Mammary epithelial cell (primary cell): ENCODE measurements around the gene BCR.

Experiments used
- EZH2 ChIP-seq: IDR thresholded peaks from 2 replicates; pipeline ENCODE4 v1.6.1; 2012; ENCODE audit warnings: low read length, inconsistent platforms, borderline replicate concordance
- TF ChIP-seq, protein P1 (sequence below), 2 donors: IDR thresholded peaks in 1 of 2; conservative IDR thresholded peaks in 1 of 2; 2 replicates each; pipeline ENCODE4 v1.5.1; 2011 to 2012; ENCODE audit warnings: inconsistent platforms in 2 of 2, low read length in 2 of 2, mild to moderate bottlenecking in 2 of 2, control low read depth in 1 of 2, low read depth in 1 of 2; ENCODE audit not compliant: insufficient read depth in 1 of 2; ENCODE audit errors: extremely low read depth in 1 of 2

DNA sequence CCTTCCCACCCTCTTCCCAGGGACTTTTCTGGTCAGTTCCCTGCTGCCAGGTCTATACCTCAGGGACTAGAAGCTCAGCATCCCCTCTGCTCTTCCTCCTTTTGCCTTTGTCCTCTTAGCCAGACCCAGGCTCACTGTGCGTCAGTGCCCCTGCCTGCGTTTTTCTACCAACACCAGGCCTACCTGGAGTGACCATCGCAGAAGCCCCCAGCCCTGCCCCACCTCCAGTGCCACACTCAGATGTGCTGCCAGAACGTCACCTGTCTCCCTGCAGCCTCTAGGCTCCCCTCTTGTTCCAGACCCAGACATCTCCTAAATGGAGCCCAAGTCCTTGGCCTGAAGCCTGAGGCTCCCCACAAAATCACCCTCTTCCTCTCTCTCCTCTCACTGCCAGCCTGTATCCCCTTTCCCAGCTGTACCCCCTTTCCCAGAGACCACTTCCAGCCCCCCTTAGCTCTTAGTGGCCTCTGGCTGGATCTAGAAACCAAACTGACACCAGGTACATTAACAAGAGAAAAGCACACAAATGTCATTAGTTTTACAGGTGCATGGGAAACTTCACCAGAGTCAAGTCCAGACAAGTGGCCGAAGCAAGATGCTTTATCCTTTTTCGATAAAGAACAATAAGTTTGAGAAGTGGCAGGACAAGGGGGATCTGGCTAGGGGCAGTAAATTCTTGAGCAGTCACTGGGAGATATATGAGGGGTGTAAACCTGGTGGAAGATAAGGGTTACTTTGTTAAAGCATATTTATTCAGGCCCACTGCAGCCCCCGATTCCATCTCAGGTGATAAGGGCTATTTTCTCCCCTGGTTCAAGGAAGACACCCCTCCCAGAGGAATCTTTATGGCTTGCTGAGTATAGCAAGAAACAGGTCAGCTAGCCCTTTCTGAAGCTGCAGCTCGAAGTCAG is 61.5 kb downstream of the BCR start:
- no peak for TF ChIP-seq EZH2
- TF ChIP-seq, protein P1, sequence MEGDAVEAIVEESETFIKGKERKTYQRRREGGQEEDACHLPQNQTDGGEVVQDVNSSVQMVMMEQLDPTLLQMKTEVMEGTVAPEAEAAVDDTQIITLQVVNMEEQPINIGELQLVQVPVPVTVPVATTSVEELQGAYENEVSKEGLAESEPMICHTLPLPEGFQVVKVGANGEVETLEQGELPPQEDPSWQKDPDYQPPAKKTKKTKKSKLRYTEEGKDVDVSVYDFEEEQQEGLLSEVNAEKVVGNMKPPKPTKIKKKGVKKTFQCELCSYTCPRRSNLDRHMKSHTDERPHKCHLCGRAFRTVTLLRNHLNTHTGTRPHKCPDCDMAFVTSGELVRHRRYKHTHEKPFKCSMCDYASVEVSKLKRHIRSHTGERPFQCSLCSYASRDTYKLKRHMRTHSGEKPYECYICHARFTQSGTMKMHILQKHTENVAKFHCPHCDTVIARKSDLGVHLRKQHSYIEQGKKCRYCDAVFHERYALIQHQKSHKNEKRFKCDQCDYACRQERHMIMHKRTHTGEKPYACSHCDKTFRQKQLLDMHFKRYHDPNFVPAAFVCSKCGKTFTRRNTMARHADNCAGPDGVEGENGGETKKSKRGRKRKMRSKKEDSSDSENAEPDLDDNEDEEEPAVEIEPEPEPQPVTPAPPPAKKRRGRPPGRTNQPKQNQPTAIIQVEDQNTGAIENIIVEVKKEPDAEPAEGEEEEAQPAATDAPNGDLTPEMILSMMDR (conservative IDR thresholded peaks at IDR 0.05 in 1 of 2, IDR thresholded peaks at IDR 0.05 in 1 of 2; ENCODE audit: extremely low read depth in 1 of 2, insufficient read depth in 1 of 2, low read depth in 1 of 2, low read length in 2 of 2), result no peak
